Lung (tissue), 12 donors: ENCODE measurements around the gene SLC25A21. TPM values are rescaled to one million over a fixed set of nuclear protein-coding genes. Genes with fewer than 3 reads are reported as not detected.

Experiments
- ATAC-seq: fragments of 200-7000 bp; cut with Tn5 transposase; one replicate; pipeline ENCODE4 v1.9.1; 2020; ENCODE audit warnings: moderate number of reproducible peaks; ENCODE audit not compliant: insufficient read depth, low FRiP score
- DNase-seq, 3 donors: peaks; one replicate each; pipeline ENCODE4 v3.0.0-alpha.2; 2013 to 2017
- H3K27ac ChIP-seq, 2 donors: one replicate each; pipeline ENCODE4 v1.5.1; 2013; ENCODE audit warnings: mild to moderate bottlenecking in 2 of 2, moderate library complexity in 2 of 2, control low read depth in 1 of 2, inconsistent platforms in 1 of 2, low read depth in 1 of 2, low read length in 1 of 2
- H3K27me3 ChIP-seq, 3 donors: one replicate each; pipeline ENCODE4 v1.5.1; 2013; ENCODE audit warnings: low read length in 2 of 3; ENCODE audit not compliant: control insufficient read depth in 3 of 3, insufficient read depth in 3 of 3
- H3K36me3 ChIP-seq, 4 donors: one replicate each; pipeline ENCODE4 v1.5.1; 2013; ENCODE audit warnings: low read length in 4 of 4, mild to moderate bottlenecking in 1 of 4, moderate library complexity in 1 of 4; ENCODE audit not compliant: control insufficient read depth in 4 of 4, insufficient read depth in 4 of 4
- H3K4me1 ChIP-seq, 5 donors: one replicate each; pipeline ENCODE4 v1.5.1; 2013; ENCODE audit warnings: low read length in 5 of 5, mild to moderate bottlenecking in 2 of 5, moderate library complexity in 1 of 5; ENCODE audit not compliant: control insufficient read depth in 5 of 5, insufficient read depth in 5 of 5
- H3K4me3 ChIP-seq: one replicate; pipeline ENCODE4 v1.5.1; 2013; ENCODE audit warnings: mild to moderate bottlenecking, control low read depth, moderate library complexity
- H3K9ac ChIP-seq, 2 donors: one replicate each; pipeline ENCODE4 v1.5.1; 2013; ENCODE audit warnings: low read length in 2 of 2, control low read depth in 1 of 2; ENCODE audit not compliant: insufficient read depth in 1 of 2
- H3K9me3 ChIP-seq, 4 donors: one replicate each; pipeline ENCODE4 v1.5.1; 2013; ENCODE audit warnings: low read length in 3 of 4, mild to moderate bottlenecking in 1 of 4, moderate library complexity in 1 of 4; ENCODE audit not compliant: control insufficient read depth in 4 of 4, insufficient read depth in 3 of 4
- WGBS, 2 donors: extraction: QIAGEN DNeasy Blood & Tissue Kit; methylation state at CpG; one replicate each; pipeline ENCODE4 v1.1.7; 2013; 5-methylcytosine and 5-hydroxymethylcytosine counted together
- polyA plus RNA-seq, 2 donors: library from polyadenylated mRNA; stranded (reverse); fragments of 200-250 nt; gene quantifications; one replicate each; pipeline ENCODE4 v1.2.1, GENCODE V29; 2013
- total RNA-seq, 2 donors: library from RNA; depleted of rRNA in 1 of 2; stranded (reverse); fragments of >200 nt in 1 of 2; gene quantifications; one replicate each; pipeline ENCODE4 v1.2.1, GENCODE V29; 2014 to 2021
- TF ChIP-seq, protein P1 (sequence below): IDR thresholded peaks from 2 replicates; pipeline ENCODE4 v1.5.1; 2012; ENCODE audit warnings: mild to moderate bottlenecking; ENCODE audit errors: control extremely low read depth, extremely low read depth
- donor health status: control.
- donor health status: control.
- donor health status: Bipolar disorder and iron deficiency.
- donor health status: healthy.
- donor health status: DM: yes; HTN: yes; CAD: no.

SLC25A21 gene
- total and polyA plus RNA-seq, 4 donors: 0.23 to 2.6 (median 0.42) TPM

DNA sequence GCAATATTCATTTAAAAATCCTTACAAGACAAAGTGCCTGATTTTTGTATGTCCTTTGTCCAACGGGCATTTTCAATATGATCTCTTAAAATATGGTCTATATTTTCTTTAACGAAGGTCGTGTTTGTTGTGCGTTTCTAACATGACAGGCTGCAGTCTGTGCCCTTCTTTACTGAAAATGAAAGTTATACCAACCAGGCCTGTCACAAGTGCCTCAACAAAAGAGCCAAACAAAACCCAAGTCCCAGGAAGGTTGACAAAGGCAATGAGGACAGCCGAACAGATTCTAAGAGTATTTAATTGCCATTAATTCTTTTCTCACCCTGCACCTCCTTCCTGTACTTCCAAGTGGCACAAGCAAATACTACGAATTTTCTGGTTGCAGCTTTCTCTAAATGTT lies 496.8 kb downstream of the SLC25A21 start:
- peaks cover 0 to 63% (median 54%) of the 10 kb centered on the region in 3 donors for H3K27me3 ChIP-seq
- H3K27ac ChIP-seq: no peak overlapping the region
- 66 to 67% methylated on average over 6 of the region's 6 CpGs for WGBS, 2 donors
- no peaks in the 10 kb centered on the region for H3K36me3 ChIP-seq
- H3K9me3 ChIP-seq: no peaks in the 10 kb centered on the region
- no peak overlapping the region for H3K9ac ChIP-seq
- ATAC-seq: no peak
- TF ChIP-seq, protein P1, sequence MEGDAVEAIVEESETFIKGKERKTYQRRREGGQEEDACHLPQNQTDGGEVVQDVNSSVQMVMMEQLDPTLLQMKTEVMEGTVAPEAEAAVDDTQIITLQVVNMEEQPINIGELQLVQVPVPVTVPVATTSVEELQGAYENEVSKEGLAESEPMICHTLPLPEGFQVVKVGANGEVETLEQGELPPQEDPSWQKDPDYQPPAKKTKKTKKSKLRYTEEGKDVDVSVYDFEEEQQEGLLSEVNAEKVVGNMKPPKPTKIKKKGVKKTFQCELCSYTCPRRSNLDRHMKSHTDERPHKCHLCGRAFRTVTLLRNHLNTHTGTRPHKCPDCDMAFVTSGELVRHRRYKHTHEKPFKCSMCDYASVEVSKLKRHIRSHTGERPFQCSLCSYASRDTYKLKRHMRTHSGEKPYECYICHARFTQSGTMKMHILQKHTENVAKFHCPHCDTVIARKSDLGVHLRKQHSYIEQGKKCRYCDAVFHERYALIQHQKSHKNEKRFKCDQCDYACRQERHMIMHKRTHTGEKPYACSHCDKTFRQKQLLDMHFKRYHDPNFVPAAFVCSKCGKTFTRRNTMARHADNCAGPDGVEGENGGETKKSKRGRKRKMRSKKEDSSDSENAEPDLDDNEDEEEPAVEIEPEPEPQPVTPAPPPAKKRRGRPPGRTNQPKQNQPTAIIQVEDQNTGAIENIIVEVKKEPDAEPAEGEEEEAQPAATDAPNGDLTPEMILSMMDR: no peak
- no peak overlapping the region for H3K4me3 ChIP-seq
- no peaks in the 10 kb centered on the region for H3K4me1 ChIP-seq
- no peak for DNase-seq

DNA sequence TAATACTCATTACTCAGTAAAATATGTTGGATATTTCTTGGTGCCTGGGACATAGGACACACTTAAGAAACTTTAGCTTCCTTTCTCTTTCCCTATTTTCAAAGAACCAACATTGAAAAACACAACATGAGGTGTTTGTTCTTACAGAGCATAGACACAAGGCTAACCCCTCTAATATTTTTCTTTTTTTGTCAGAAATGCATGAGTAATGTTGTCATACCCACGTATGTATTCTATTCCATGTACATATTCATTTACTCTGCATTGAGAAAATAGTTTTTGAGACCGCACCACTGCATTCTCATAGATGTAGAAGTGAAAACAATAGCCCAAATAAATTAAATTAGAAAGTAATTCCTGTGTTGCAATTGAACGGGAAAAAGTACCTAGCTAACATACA lies 497.7 kb downstream of the SLC25A21 start:
- DNase-seq (no peak), ATAC-seq (no peak)
- TF ChIP-seq, protein P1: no peak
- H3K4me3 ChIP-seq: no peak overlapping the region
- H3K4me1 ChIP-seq: no peaks in the 10 kb centered on the region
- H3K27ac ChIP-seq: no peak overlapping the region
- H3K9me3 ChIP-seq: no peaks in the 10 kb centered on the region
- H3K9ac ChIP-seq: no peak overlapping the region
- peaks cover 0 to 73% (median 63%) of the 10 kb centered on the region in 3 donors for H3K27me3 ChIP-seq
- H3K36me3 ChIP-seq: no peaks in the 10 kb centered on the region
- WGBS, 2 donors: 83 to 84% methylated on average over 3 of the region's 3 CpGs

DNA sequence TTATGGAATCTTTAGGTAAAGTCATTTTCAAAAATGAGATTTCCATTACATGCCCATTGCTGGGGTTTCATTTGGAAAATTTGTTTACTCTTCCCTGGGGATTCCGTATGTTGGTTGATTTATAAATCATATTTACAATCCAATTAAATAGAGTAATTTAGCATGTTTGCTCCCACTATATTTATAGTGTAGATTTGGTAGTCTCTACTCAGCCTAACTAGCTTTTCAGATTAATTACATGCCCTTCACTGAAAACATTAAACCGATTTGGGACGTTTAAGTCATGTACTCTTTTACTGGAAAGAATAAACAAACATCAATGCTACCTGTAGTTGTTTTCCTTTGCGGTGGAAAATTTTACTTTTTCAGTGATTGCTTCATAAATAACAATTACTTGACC lies 500.3 kb downstream of the SLC25A21 start:
- 79 to 87% methylated on average over 4 of the region's 4 CpGs for WGBS, 2 donors
- no peak for ATAC-seq
- Histone ChIP-seq H3K4me1 (peaks cover 0 to under 1% (median 0%) of the 10 kb centered on the region in 5 donors), H3K36me3 (no peaks in the 10 kb centered on the region), H3K4me3 (no peak overlapping the region), H3K9me3 (no peaks in the 10 kb centered on the region), H3K27ac (no peak overlapping the region), H3K9ac (no peak overlapping the region), H3K27me3 (peaks cover 0 to 85% (median 76%) of the 10 kb centered on the region in 3 donors)
- TF ChIP-seq, protein P1: no peak
- DNase-seq: no peak

DNA sequence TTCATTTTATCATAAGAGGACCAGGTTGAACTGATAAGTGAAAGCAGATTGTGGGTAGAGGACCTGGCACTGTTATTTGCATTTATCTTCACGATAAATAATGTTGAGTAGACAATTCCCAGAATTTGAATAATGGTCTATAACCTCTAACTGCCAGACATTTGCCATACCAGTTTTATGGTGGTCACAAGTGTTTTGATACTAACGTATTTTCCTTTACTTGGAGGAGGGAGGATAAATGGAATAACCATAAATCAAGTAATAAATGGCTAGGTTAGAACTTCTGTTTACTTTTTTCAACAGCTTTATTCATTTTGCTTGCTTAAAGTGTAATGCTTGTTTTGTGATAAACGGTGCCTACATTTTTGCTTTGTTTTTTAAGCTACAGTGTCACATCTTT lies 501.3 kb downstream of the SLC25A21 start:
- ATAC-seq: no peak
- Histone ChIP-seq H3K4me1 (peaks cover 0 to 5% (median 0%) of the 10 kb centered on the region in 5 donors), H3K4me3 (no peak overlapping the region), H3K9ac (no peak overlapping the region), H3K27me3 (peaks cover 0 to 83% (median 75%) of the 10 kb centered on the region in 3 donors), H3K27ac (no peak overlapping the region), H3K9me3 (peaks cover 0 to 2% (median 0%) of the 10 kb centered on the region in 4 donors), H3K36me3 (no peaks in the 10 kb centered on the region)
- WGBS, 2 donors: 59 to 72% methylated on average over 3 of the region's 3 CpGs
- TF ChIP-seq, protein P1: no peak
- DNase-seq: no peak
